Eye (tissue), 1 donor: Measurements from ENCODE around the gene CDKN3.
A peak's percentile ranks its signal among the peaks of the same experiment; 100 is the strongest.
"Not testable (repeated sequence)": the region's sequence is repeated elsewhere in the genome, so short reads cannot be mapped to it uniquely, and the experiment has no call there.

Experiments used
- DNase-seq: peaks from one replicate; pipeline ENCODE4 v3.0.0-alpha.2; 2015

Gene CDKN3

DNA sequence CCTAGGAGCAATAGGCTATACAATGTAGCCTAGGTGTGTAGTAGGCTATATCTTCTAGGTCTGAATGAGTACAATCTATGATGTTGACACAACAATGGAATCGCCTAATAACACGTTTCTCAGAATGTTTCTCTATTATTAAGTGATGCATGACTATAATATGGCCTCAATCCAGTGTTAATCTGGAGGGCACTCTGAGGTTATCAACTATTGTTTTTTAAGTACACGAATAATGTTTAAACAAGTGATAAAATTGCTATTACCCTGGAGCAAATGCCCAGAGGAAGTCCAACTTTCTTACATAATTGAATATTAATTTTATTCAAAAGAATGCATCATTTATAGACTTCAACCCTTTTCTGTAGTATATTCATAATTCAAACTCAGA lies 60.8 kb downstream of the CDKN3 start:
- no peak for DNase-seq

DNA sequence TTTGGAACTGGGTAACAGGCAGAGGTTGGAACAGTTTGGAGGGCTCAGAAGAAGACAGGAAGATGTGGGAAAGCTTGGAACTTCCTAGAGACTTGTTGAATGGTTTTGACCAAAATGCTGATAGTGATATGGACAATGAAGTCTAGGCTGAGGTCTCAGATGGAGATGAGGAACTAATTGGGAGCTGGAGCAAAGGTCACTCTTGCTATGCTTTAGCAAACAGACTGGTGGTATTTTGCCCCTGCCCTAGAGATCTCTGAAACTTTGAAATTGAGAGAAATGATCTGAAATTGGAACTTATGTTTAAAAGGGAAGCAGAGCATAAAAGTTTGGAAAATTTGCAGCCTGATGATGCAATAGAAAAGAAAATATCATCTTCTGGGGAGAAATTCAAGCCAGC lies 61.7 kb downstream of the CDKN3 start:
- not testable (repeated sequence) for DNase-seq

DNA sequence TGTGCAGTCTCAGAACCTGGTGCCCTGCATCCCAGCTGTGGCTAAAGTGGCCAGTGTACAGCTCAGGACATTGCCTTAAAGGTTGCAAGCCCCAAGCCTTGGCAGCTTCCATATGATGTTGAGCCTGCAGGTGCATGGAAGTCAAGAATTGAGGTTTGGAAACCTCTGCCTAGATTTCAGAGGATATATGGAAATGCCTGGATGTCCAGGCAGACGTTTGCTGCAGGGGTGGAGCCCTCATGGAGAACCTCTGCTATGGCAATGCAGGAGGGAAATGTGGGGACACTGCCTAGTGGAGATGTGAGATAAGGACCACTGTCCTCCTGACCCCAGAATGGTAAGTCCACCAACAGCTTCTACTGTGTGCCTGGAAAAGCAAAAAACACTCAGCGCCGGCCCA lies 62.3 kb downstream of the CDKN3 start:
- DNase-seq, result no peak

DNA sequence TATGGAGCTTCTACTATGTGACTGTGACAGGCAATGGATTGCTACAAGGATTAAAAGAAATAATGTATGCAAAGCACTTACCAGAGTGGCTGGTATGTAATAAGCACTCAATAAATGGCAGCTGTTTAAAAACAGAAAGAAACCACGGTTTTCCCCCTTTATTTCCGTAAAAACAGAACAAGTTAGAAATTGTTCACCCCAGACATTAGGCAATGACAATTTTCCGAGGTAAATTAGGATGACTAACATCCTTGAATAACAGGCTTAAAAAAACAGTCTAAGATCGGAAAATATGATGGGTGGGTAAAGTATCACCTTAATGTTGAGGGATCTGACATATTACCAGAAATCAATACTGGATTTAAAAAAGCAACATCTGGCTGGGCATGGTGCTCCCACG lies 65.2 kb downstream of the CDKN3 start:
- DNase-seq, result no peak

DNA sequence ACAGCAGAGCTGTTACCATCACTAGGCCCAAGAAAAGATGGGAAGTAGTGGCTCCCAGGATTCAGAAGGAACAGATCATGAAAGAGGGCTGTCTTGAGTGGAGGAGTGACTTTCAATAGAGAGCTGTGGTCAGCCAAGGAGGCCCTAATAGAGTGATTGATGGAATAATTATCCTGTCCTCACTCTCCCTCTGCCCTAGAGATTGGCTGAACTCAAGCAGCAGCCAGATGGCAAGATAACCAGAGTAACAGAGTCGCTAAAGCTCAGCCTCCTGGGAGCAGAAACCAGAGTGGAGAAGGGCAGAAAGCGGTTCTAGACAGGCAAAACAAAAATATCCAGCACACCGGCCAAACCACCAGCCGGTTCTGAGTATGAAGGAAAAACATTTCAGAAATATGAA lies 68.8 kb downstream of the CDKN3 start:
- DNase-seq, result peak; percentile 20

DNA sequence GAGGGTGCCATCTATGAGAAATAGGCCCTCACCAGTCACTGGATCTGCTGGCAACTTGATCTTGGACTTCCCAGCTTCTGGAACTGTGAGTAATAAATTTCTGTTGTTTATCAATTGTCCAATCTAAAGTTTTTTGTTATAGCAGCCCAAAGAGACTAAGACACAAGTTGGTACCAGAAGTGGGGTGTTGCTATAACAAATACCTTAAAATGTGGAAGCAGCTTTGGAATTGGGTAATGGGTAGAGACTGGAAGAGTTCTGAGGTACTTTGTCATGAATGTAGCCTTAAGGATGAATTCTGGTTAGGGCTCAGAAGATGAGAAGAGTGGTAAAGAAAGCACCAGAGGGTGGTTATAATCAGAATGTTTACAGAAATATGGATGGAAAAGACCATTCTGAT lies 70.5 kb downstream of the CDKN3 start:
- DNase-seq, result no peak
